ENCODE data around the gene C10orf120.

- TF ChIP-seq ZBTB8A (tag by site-specific recombination; IDR thresholded peaks at IDR 0.05) (no peak), CTCF (tag by site-specific recombination; IDR thresholded peaks at IDR 0.05) (no peak), ZNF146 (tag by site-specific recombination; IDR thresholded peaks at IDR 0.05) (no peak), GLI4 (tag by site-specific recombination; IDR thresholded peaks at IDR 0.05) (no peak), REST (tag by site-specific recombination; IDR thresholded peaks at IDR 0.05) (no peak), ZBTB7A (tag by site-specific recombination; IDR thresholded peaks at IDR 0.05; ENCODE audit: low read depth) (no peak), ZNF530 (tag by site-specific recombination; IDR thresholded peaks at IDR 0.05; ENCODE audit: low read depth) (no peak)
- TF ChIP-seq, protein P1, sequence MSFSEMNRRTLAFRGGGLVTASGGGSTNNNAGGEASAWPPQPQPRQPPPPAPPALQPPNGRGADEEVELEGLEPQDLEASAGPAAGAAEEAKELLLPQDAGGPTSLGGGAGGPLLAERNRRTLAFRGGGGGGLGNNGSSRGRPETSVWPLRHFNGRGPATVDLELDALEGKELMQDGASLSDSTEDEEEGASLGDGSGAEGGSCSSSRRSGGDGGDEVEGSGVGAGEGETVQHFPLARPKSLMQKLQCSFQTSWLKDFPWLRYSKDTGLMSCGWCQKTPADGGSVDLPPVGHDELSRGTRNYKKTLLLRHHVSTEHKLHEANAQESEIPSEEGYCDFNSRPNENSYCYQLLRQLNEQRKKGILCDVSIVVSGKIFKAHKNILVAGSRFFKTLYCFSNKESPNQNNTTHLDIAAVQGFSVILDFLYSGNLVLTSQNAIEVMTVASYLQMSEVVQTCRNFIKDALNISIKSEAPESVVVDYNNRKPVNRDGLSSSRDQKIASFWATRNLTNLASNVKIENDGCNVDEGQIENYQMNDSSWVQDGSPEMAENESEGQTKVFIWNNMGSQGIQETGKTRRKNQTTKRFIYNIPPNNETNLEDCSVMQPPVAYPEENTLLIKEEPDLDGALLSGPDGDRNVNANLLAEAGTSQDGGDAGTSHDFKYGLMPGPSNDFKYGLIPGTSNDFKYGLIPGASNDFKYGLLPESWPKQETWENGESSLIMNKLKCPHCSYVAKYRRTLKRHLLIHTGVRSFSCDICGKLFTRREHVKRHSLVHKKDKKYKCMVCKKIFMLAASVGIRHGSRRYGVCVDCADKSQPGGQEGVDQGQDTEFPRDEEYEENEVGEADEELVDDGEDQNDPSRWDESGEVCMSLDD (tag by site-specific recombination; IDR thresholded peaks at IDR 0.05): no peak
Observed at GRCh38 chr10:122665329-122665860, 34.3 kb downstream of the C10orf120 start.

Measured in HEK293 (cell line).